SK-N-SH (cell line): ENCODE data around the gene BCAS3. TPM values are rescaled to one million over a fixed set of nuclear protein-coding genes. Genes with fewer than 3 reads are reported as not detected.
A peak's percentile ranks its signal among the peaks of the same experiment; 100 is the strongest.

Experiments used
- CTCF ChIA-PET: fragments of 300-600, 350-600 bp; formaldehyde crosslinking; extraction: SDS; loops from one replicate; lab custom pipeline; 2021; lab: Yijun Ruan, JAX
- POLR2A ChIA-PET: fragments of 350-600 bp; sonication (Branson Sonifier 250); formaldehyde crosslinking; extraction: SDS; loops from one replicate; lab custom pipeline; 2020; ENCODE audit warnings: antibody characterized with exemption, inconsistent platforms; lab: Yijun Ruan, JAX
- DNase-seq: peaks from one replicate; pipeline ENCODE4 v3.0.0; 2012
- H2AFZ ChIP-seq: fragments of 200-600 bp; sonication (generic); 2 replicates; pipeline ENCODE4 v1.8.1; 2016; ENCODE audit warnings: antibody characterized with exemption, mild to moderate bottlenecking, low read depth
- H3F3A ChIP-seq: fragments of 200-600 bp; sonication (generic); replicated peaks from 2 replicates; pipeline ENCODE3; 2016; ENCODE audit warnings: antibody characterized with exemption, mild to moderate bottlenecking; ENCODE audit not compliant: insufficient read depth
- H3K27ac ChIP-seq, 2 experiments: fragments of 200-500 bp in 1 of 2; fragments of 200-600 bp in 1 of 2; sonication (Bioruptor generic) in 1 of 2; sonication (generic), shearing (Covaris generic) in 1 of 2; 2 replicates each; pipeline versions ENCODE4 v1.5.1 to v1.6.1; 2014 to 2016; ENCODE audit warnings: low read depth in 2 of 2, inconsistent platforms in 1 of 2, low read length in 1 of 2, mild to moderate bottlenecking in 1 of 2, mixed read lengths in 1 of 2
- H3K27me3 ChIP-seq: fragments of 200-600 bp; sonication (generic), shearing (Covaris generic); 2 replicates; pipeline ENCODE4 v1.6.1; 2016; ENCODE audit warnings: mixed run types; ENCODE audit not compliant: insufficient read depth
- H3K36me3 ChIP-seq, 2 experiments: fragments of 200-500 bp in 1 of 2; fragments of 200-600 bp in 1 of 2; sonication (Bioruptor generic) in 1 of 2; sonication (generic) in 1 of 2; replicated peaks in 1 of 2; 2 replicates each; pipeline versions ENCODE3 to v1.5.1; 2014 to 2016; ENCODE audit warnings: low read length in 1 of 2, mild to moderate bottlenecking in 1 of 2; ENCODE audit not compliant: insufficient read depth in 2 of 2, control insufficient read depth in 1 of 2
- H3K4me1 ChIP-seq, 2 experiments: fragments of 200-500 bp in 1 of 2; fragments of 200-600 bp in 1 of 2; sonication (Bioruptor generic) in 1 of 2; sonication (generic), shearing (Covaris generic) in 1 of 2; 2 replicates each; pipeline versions ENCODE4 v1.5.1 to v1.6.1; 2014 to 2016; ENCODE audit warnings: low read depth in 1 of 2, low read length in 1 of 2, mixed run types in 1 of 2; ENCODE audit not compliant: insufficient read depth in 2 of 2, control insufficient read depth in 1 of 2
- H3K4me2 ChIP-seq: fragments of 200-600 bp; sonication (generic), shearing (Covaris generic); 2 replicates; pipeline ENCODE4 v1.6.1; 2017; ENCODE audit warnings: mixed run types
- H3K4me3 ChIP-seq, 2 experiments: fragments of 200-500 bp in 1 of 2; fragments of 200-600 bp in 1 of 2; sonication (Bioruptor generic) in 1 of 2; sonication (generic), shearing (Covaris generic) in 1 of 2; 2 replicates each; pipeline versions ENCODE4 v1.5.1 to v1.8.1; 2014 to 2016; ENCODE audit warnings: low read depth in 2 of 2, inconsistent platforms in 1 of 2, low read length in 1 of 2, mild to moderate bottlenecking in 1 of 2, mixed read lengths in 1 of 2, moderate library complexity in 1 of 2
- H3K79me2 ChIP-seq: fragments of 200-600 bp; sonication (generic); 2 replicates; pipeline ENCODE4 v1.8.1; 2017; ENCODE audit warnings: mild to moderate bottlenecking; ENCODE audit not compliant: insufficient read depth
- H3K9ac ChIP-seq: fragments of 200-600 bp; sonication (generic); 2 replicates; pipeline ENCODE4 v1.6.1; 2017; ENCODE audit warnings: mixed run types
- H3K9me2 ChIP-seq: fragments of 200-600 bp; sonication (generic); 2 replicates; pipeline ENCODE4 v1.6.1; 2017; ENCODE audit warnings: mixed run types
- H3K9me3 ChIP-seq: fragments of 200-600 bp; sonication (generic); 2 replicates; pipeline ENCODE4 v1.6.1; 2017; ENCODE audit warnings: mixed run types, mild to moderate bottlenecking, moderate library complexity
- H4K20me1 ChIP-seq: fragments of 200-600 bp; sonication (generic); 2 replicates; pipeline ENCODE4 v1.6.1; 2017; ENCODE audit warnings: mild to moderate bottlenecking, mixed run types; ENCODE audit not compliant: insufficient read depth
- CHD2 ChIP-seq: fragments of 150-350 bp; IDR thresholded peaks from 2 replicates; pipeline ENCODE4 v1.6.1; 2018; ENCODE audit warnings: low read length; ENCODE audit not compliant: partially characterized antibody
- CTCF ChIP-seq: fragments of 200-600 bp; sonication (generic); IDR thresholded peaks from 2 replicates; pipeline ENCODE4 v1.6.1; 2017; ENCODE audit warnings: antibody characterized with exemption, mild to moderate bottlenecking, moderate library complexity
- ELF1 ChIP-seq: IDR thresholded peaks from 2 replicates; pipeline ENCODE4 v1.4.0; 2012
- EP300 ChIP-seq, 2 experiments: IDR thresholded peaks; 2 replicates each; pipeline versions ENCODE4 v1.4.0 to v1.6.1; 2012; ENCODE audit warnings: borderline replicate concordance in 1 of 2, low read depth in 1 of 2, low read length in 1 of 2
- FOSL2 ChIP-seq: IDR thresholded peaks from 2 replicates; pipeline ENCODE4 v1.4.0; 2012; ENCODE audit warnings: low read depth, mild to moderate bottlenecking, moderate library complexity, borderline replicate concordance
- FOXJ3 ChIP-seq: sonication (generic); formaldehyde crosslinking; IDR thresholded peaks from 2 replicates; pipeline ENCODE4 v1.5.1; 2020; ENCODE audit warnings: mild to moderate bottlenecking, missing genetic modification reagents
- JUND ChIP-seq: IDR thresholded peaks from 2 replicates; pipeline ENCODE4 v1.4.0; 2012
- MEF2A ChIP-seq: IDR thresholded peaks from 2 replicates; pipeline ENCODE4 v1.4.0; 2012; ENCODE audit warnings: low read depth, borderline replicate concordance
- NFIC ChIP-seq: IDR thresholded peaks from 2 replicates; pipeline ENCODE4 v1.4.0; 2012; ENCODE audit warnings: borderline replicate concordance
- NRF1 ChIP-seq: IDR thresholded peaks from 2 replicates; pipeline ENCODE4 v1.6.1; 2012; ENCODE audit warnings: low read depth, mild to moderate bottlenecking, low read length
- POLR2AphosphoS5 ChIP-seq: IDR thresholded peaks from 2 replicates; pipeline ENCODE4 v1.6.1; 2012; ENCODE audit warnings: low read depth, low read length
- RCOR1 ChIP-seq: fragments of 150-350 bp; IDR thresholded peaks from 2 replicates; pipeline ENCODE4 v1.6.1; 2017; ENCODE audit warnings: antibody characterized with exemption, low read length
- RXRA ChIP-seq: IDR thresholded peaks from 2 replicates; pipeline ENCODE4 v1.4.0; 2012; ENCODE audit warnings: low read depth, mild to moderate bottlenecking, borderline replicate concordance
- SMC3 ChIP-seq: IDR thresholded peaks from 2 replicates; pipeline ENCODE4 v1.6.1; 2012; ENCODE audit warnings: low read depth, low read length, improper control_type of control experiment
- TAF1 ChIP-seq: IDR thresholded peaks from 2 replicates; pipeline ENCODE4 v1.6.1; 2012; ENCODE audit warnings: low read depth, mild to moderate bottlenecking, low read length, moderate library complexity, borderline replicate concordance
- TCF12 ChIP-seq: IDR thresholded peaks from 2 replicates; pipeline ENCODE4 v1.4.0; 2012
- YY1 ChIP-seq: IDR thresholded peaks from 2 replicates; pipeline ENCODE4 v1.4.0; 2012; ENCODE audit warnings: low read depth, mild to moderate bottlenecking
- WGBS: methylation state at CpG from one replicate; pipeline ENCODE4 v1.1.6; 2017; ENCODE audit warnings: low lambda C conversion rate; 5-methylcytosine and 5-hydroxymethylcytosine counted together
- polyA plus RNA-seq, 3 experiments: library from polyadenylated mRNA; depleted of rRNA; stranded (reverse); fragments of >200 nt; gene quantifications; 2 replicates each; pipeline ENCODE4 v1.2.3, GENCODE V29; 2012
- TF ChIP-seq, protein P1 (sequence below): fragments of 150-350 bp; IDR thresholded peaks from 2 replicates; pipeline ENCODE4 v1.6.1; 2017; ENCODE audit warnings: antibody characterized with exemption, low read length, low read depth, borderline replicate concordance

BCAS3 gene
- polyA plus RNA-seq, 1 of the 3 experiments (the other 2 are of a cell fraction) = 5.9 TPM

DNA sequence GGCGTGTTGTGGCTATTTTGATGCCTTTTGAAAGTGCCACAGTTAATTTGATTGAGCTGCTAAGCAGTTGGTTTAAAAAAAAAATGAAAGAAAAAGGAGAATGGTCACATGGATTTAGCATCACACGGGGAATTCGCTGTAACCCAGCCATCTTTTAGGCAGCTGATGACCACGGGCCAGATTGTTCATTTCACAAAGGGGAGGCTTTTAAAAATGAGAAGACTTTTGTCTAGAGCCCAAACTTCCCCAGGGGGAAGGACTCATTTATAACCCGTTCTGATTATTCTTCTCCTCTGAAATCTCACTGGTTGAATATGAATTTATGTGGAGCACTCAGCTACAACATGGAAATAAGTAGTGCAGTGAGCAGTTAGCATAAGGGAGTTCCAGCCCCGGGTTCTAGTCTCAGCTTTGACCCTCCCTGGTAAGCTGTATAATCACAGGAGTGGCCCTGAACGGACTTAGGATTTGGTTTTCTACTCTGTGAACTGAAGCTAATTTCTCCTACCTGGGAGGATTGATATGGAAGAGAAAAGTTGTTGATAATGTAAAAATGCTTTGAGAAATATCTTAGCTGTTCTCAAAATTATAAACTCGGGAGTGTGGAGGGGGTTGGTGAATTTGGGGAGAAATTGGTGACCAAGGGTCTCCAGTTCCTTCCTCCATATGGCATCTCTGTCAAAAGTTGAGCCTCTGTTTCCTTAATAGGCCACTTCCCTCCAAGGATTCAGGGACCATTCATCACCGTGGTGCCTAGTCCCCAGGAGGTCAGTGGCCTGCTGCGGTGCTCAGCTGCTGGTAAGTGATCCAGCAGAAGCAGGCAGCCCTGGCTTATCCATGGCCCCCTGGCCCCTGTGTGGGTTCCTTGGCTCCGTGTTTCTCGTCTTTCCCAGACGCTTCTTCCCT, 645.6 kb downstream of the BCAS3 start (continued):
- TF ChIP-seq CTCF = no peak
- TF ChIP-seq NRF1 = no peak
- TF ChIP-seq FOXJ3 (CRISPR knock-in tag) = no peak
- no peak for TF ChIP-seq YY1
- TF ChIP-seq EP300 (IDR thresholded peaks at IDR 0.05; ENCODE audit: borderline replicate concordance in 1 of 2, low read depth in 1 of 2, low read length in 1 of 2) = no peak
- TF ChIP-seq TCF12 = no peak
- TF ChIP-seq ELF1 = no peak
- no peak for TF ChIP-seq MEF2A
- no peak for TF ChIP-seq POLR2AphosphoS5
- TF ChIP-seq, protein P1, sequence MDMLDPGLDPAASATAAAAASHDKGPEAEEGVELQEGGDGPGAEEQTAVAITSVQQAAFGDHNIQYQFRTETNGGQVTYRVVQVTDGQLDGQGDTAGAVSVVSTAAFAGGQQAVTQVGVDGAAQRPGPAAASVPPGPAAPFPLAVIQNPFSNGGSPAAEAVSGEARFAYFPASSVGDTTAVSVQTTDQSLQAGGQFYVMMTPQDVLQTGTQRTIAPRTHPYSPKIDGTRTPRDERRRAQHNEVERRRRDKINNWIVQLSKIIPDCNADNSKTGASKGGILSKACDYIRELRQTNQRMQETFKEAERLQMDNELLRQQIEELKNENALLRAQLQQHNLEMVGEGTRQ = no peak
- TF ChIP-seq RCOR1 = no peak
- no peak for TF ChIP-seq TAF1
- TF ChIP-seq, all 33 proteins: peak for 0

DNA sequence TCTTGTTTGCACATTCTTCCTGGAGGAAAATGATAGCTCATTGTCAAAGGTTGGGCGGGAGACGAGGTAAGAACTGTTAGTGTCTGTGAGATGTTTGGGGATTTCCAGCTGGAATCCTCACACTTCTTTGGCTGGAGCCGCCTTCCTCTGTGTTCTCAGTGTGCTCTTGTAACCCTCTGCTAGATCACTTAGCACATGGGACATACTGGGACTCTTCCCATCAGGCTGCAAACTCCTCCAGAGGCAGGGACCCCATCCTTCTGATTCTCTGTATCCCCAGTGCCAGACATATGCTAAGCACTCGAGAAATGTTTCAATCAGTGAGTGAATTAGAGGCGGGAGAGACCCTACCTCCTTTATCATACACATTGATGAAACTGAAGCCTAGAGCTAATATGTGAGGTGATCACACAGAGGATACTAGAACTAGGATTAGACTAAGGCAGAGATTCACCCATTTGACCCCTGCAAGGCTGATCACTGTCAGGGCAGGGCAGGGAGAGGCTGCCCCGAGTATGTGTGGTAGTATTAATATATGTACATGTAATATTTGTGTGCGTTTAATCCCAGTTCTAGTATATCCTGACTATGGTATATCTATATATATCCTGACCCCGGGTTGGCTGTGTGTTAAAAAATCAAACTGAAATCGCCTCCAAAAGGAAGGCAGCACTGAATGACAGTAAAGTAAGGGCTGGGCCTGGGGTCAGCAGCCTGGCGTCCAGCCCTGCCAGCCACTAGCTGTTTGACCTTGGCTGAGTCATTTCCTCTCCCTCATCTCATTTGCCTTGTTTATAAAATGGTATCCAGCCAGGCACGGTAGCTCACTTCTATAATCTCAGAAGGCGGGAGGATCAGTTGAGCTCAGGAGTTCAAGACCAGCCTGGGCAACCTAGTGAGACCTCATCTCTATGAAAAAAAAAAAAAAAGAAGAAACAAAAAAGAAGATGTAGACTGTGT, 646.5 kb downstream of the BCAS3 start:
- Histone ChIP-seq H3K27ac (peak overlapping the region in 1 of 2 experiments; percentile 86; a peak in 1 of 4 replicates), H3K9me3 (no peaks in the 10 kb centered on the region), H2AFZ (peak overlapping the region; percentile 16; the same call in 1 of the 2 replicates), H3K79me2 (no peaks in the 10 kb centered on the region)
- peak; percentile 24; the same call in 1 of the 2 replicates for TF ChIP-seq JUND
- peak; percentile 23; the same call in 1 of the 2 replicates for TF ChIP-seq MEF2A
- TF ChIP-seq FOSL2 = peak; percentile 65; the same call in 1 of the 2 replicates
- peak; percentile 59; the same call in 1 of the 2 replicates for TF ChIP-seq RXRA
- no peak for TF ChIP-seq SMC3
- peak; percentile 47; the same call in 1 of the 2 replicates for TF ChIP-seq NFIC
- TF ChIP-seq TCF12 = peak; percentile 43
- TF ChIP-seq CHD2 = no peak
- TF ChIP-seq, all 33 proteins: peak for 6
- Histone ChIP-seq H3K4me1 (peaks cover 25 to 38% of the 10 kb centered on the region in 2 experiments), H3F3A (peaks cover 43% of the 10 kb centered on the region), H3K4me3 (no peak overlapping the region), H3K27me3 (no peaks in the 10 kb centered on the region), H3K36me3 (no peaks in the 10 kb centered on the region), H3K9ac (0 out of 2 replicates have a peak overlapping the region, but pooled peaks have one; percentile 1), H4K20me1 (no peaks in the 10 kb centered on the region), H3K9me2 (no peaks in the 10 kb centered on the region), H3K4me2 (peak overlapping the region; percentile 54; the same call in 1 of the 2 replicates)
- ChIA-PET CTCF (interaction anchor here (0.6 to 3.0 kb wide), 6 partner anchors 10 to 323 kb away, joined by 3 to 16 read pairs (median 4); no protein-coding TSS in a partner anchor), POLR2A (interaction anchor here (1.2 kb wide), 1 partner anchor 57 kb away, joined by 3 read pairs; no protein-coding TSS in a partner anchor)
- WGBS = 81% methylated on average over 12 of the region's 12 CpGs
- no peak for DNase-seq
